Measurements from ENCODE around the gene TFG.

GRCh38 chr3:100662113-100662823 is 47.0 kb upstream of the TFG start:
- TF ChIP-seq CTCF (IDR thresholded peaks at IDR 0.05) (no peak), POLR2A (IDR thresholded peaks at IDR 0.05) (no peak)
